HG02798 (cell line): ENCODE data around the gene NENF.
"Not testable (repeated sequence)": the region's sequence is repeated elsewhere in the genome, so short reads cannot be mapped to it uniquely, and the experiment has no call there.

Source experiments
- ATAC-seq: cut with Tn5 transposase; IDR thresholded peaks from one replicate; pipeline ENCODE4 v1.9.1; 2021; ENCODE audit warnings: mild to moderate bottlenecking; ENCODE audit not compliant: unreplicated experiment, poor library complexity

NENF gene

GRCh38 chr1:212457740-212458338 lies 25.1 kb downstream of the NENF start:
- ATAC-seq = no peak

- no peak for ATAC-seq
Measured at GRCh38 chr1:212458817-212459216, 26.1 kb downstream of the NENF start.

- ATAC-seq = no peak
Measured at GRCh38 chr1:212459656-212460055, 26.9 kb downstream of the NENF start.

GRCh38 chr1:212460376-212460775 lies 27.7 kb downstream of the NENF start:
- no peak for ATAC-seq

GRCh38 chr1:212461916-212462660 lies 29.4 kb downstream of the NENF start:
- no peak for ATAC-seq

DNA sequence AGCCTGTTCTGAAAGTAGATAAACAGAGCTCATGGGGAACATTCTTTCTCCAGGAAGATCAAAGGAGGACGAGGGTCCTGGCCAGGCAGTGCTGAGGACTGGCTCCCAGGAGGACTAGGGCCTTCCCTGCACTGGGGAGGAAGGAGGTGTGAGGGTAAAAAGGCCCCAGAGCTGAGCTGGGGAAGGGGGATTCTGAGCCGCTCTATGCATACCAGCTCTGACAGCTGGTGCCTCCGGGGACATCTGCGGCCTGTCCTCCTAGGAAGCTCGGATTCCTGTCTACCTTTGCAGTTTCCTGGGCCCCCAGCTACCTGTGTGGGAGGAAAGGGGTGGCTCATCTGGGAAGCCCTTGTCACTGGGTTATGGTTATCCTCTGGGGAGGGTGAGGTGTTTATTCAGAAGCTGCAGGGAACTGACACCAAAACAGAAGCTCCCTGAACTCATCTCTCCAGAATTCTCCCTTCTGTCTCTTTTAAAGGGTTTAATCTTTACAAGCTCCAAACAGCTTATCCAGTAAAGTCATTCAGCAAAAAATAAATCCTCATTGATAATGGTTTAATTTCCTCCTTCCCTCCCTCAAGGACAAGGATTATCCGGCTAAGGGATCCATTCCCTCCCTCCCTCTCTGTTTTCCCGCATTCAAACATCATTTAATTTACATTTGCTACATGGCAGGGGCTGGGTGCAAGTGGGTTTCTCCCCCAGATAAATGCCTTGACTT lies 31.0 kb downstream of the NENF start:
- no peak for ATAC-seq

DNA sequence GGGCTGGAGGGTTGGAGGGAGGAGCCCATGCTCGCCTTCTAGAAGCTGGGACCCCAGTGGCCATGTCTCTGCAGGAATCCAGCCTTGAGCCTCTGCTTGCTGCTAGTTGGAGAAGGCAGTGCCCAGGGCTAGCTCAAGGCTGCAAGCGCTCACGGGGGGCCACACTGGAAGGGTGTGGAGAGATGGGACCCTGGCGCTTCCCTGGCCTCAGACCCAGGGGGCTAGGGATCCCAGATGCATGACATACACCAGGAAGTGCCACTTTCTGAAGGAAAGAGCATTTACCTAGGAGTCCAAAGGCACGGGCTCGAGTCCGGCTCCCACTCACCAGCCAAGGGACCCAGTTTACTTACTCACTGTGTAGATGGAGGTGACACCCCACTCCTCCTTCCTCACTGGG lies 32.6 kb downstream of the NENF start:
- ATAC-seq = no peak

GRCh38 chr1:212466437-212466836 lies 33.7 kb downstream of the NENF start:
- ATAC-seq = no peak

DNA sequence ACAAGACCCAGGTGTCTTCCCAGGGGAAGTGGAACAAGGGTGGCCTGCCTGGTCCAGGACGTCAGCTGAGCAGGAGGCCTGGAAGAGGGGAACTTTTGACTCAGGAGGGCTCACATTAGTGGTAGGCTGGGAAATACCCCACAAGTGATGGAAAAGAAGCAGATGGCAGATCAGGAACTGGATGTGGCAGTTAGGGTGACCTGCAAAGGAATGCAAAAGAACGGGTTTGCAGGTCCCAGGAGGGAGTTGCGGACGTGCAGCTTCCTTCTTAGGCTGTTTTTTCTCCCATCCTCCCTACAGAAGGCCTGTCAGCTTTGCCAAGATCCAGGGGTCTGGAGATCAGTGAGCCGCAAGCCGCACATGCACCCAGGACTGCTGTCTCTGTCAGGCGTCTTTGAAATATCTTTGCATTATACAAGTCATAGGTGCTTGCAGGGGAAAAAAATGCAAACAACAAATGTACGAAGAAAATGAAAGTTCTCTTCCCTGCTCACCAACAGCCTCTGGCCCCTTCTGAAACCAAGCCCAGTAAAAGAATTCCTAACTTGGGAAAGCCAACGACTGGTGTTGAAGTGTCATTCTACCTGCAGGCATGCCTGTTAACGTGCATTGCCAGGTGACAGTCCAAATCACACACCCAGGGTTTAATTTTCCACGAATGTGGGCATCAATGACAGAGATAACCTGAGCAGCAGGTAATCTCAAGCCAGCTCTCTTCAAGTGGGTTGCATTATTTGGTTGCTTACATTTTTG lies 34.4 kb downstream of the NENF start:
- no peak for ATAC-seq

GRCh38 chr1:212467843-212468482 lies 35.2 kb downstream of the NENF start:
- ATAC-seq = no peak

DNA sequence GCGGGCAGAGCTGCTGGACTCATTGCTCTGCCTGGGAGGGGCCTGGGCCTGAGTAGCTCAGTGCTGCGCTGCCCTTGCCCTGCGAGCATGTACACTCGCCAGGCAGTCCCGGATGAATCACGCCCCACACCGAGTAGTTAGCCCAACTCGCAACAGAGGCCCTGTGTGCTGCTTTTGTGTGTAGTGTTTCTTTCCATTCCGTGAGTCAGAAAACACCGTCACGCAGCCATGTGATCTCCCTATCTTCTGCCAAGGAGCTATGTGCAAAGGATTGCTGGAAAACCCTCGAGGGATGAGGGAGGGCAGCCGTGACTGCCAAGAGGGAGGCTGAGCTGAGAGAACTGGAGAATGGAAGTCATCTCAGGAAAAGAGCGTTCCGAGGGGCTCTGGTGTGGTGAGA lies 37.3 kb downstream of the NENF start:
- ATAC-seq = no peak

- no peak for ATAC-seq
Measured at GRCh38 chr1:212471286-212471685, 38.6 kb downstream of the NENF start.

- ATAC-seq = no peak
Measured at GRCh38 chr1:212471891-212472675, 39.4 kb downstream of the NENF start.

GRCh38 chr1:212473729-212474128 lies 41.0 kb downstream of the NENF start:
- no peak for ATAC-seq

GRCh38 chr1:212475151-212475550 lies 42.4 kb downstream of the NENF start:
- ATAC-seq = no peak

DNA sequence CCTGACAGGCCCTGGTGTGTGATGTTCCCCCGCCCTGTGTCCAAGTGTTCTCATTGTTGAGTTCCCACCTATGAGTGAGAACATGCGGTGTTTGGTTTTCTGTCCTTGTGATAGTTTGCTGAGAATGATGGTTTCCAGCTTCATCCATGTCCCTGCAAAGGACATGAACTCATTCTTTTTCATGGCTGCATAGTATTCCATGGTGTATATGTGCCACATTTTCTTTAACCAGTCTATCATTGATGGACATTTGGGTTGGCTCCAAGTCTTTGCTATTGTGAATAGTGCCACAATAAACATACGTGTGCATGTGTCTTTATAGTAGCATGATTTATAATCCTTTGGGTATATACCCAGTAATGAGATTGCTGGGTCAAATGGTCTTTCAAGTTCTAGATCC lies 43.1 kb downstream of the NENF start:
- not testable (repeated sequence) for ATAC-seq

GRCh38 chr1:212477014-212477679 lies 44.4 kb downstream of the NENF start:
- peak; percentile 90 for ATAC-seq

GRCh38 chr1:212477680-212478466 lies 45.2 kb downstream of the NENF start:
- no peak for ATAC-seq
